HS-27A (cell line): Measurements from ENCODE around the gene MGST2.
"Not testable (repeated sequence)": the region's sequence is repeated elsewhere in the genome, so short reads cannot be mapped to it uniquely, and the experiment has no call there.

Experiments
- DNase-seq: peaks from one replicate; pipeline ENCODE4 v3.0.0-alpha.2; 2012; ENCODE audit warnings: low read depth, missing footprints

MGST2 gene

GRCh38 chr4:139665690-139666529, at the start of gene MGST2:
Gene MGST2, plus strand, starts transcription at chr4:139665819. Its CDS starts 201 bp downstream, at chr4:139666020.
- DNase-seq, result peak; percentile 27

GRCh38 chr4:139617702-139618490, 47.7 kb upstream of the MGST2 start:
- no peak for DNase-seq

GRCh38 chr4:139619644-139620043, 46.0 kb upstream of the MGST2 start:
- DNase-seq, result no peak

GRCh38 chr4:139622901-139623381, 42.7 kb upstream of the MGST2 start:
- no peak for DNase-seq

GRCh38 chr4:139624441-139625092, 41.1 kb upstream of the MGST2 start:
- no peak for DNase-seq

- DNase-seq, result no peak
Observed at GRCh38 chr4:139625093-139625455, 40.5 kb upstream of the MGST2 start.

GRCh38 chr4:139625482-139625881, 40.1 kb upstream of the MGST2 start:
- DNase-seq, result no peak

GRCh38 chr4:139628184-139629012, 37.2 kb upstream of the MGST2 start:
- no peak for DNase-seq

- DNase-seq, result no peak
Observed at GRCh38 chr4:139629436-139630125, 36.0 kb upstream of the MGST2 start.

GRCh38 chr4:139630126-139630495, 35.5 kb upstream of the MGST2 start:
- no peak for DNase-seq

GRCh38 chr4:139630991-139631390, 34.6 kb upstream of the MGST2 start:
- DNase-seq, result no peak

- no peak for DNase-seq
Observed at GRCh38 chr4:139631791-139632190, 33.8 kb upstream of the MGST2 start.

- not testable (repeated sequence) for DNase-seq
Observed at GRCh38 chr4:139632739-139633138, 32.9 kb upstream of the MGST2 start.

- no peak for DNase-seq
Observed at GRCh38 chr4:139633195-139633594, 32.4 kb upstream of the MGST2 start.

GRCh38 chr4:139633661-139634060, 32.0 kb upstream of the MGST2 start:
- no peak for DNase-seq

GRCh38 chr4:139635966-139636365, 29.7 kb upstream of the MGST2 start:
- no peak for DNase-seq

- DNase-seq, result not testable (repeated sequence)
Observed at GRCh38 chr4:139638306-139638705, 27.3 kb upstream of the MGST2 start.

- DNase-seq, result no peak
Observed at GRCh38 chr4:139639654-139640053, 26.0 kb upstream of the MGST2 start.

GRCh38 chr4:139641218-139641617, 24.4 kb upstream of the MGST2 start:
- DNase-seq, result peak; percentile 46

GRCh38 chr4:139642364-139642763, 23.3 kb upstream of the MGST2 start:
- peak; percentile 54 for DNase-seq
